ENCODE data around the gene IL21R.

The IL21R gene

DNA sequence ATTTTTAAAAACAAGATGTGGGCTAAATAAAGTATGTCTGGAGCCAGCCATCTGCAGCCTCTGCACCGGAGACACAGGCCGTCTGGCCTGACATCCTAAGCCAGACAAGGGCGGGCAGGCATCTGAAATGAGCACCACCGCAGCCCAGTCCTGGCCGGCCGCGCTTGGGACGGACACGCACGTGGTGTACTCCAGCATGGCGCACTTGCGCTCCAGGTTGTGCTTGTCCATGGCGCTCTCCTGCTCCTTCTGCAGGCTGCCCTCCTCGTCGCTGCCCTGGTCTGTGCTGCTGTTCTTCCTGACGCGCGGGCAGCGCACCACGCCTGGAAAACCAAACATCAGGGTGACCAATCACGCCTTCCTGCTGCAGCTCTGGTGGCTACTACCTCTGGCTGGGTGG, 87.4 kb downstream of the IL21R start:
- no peak for DNase-seq (ENCODE audit: low read depth)

DNA sequence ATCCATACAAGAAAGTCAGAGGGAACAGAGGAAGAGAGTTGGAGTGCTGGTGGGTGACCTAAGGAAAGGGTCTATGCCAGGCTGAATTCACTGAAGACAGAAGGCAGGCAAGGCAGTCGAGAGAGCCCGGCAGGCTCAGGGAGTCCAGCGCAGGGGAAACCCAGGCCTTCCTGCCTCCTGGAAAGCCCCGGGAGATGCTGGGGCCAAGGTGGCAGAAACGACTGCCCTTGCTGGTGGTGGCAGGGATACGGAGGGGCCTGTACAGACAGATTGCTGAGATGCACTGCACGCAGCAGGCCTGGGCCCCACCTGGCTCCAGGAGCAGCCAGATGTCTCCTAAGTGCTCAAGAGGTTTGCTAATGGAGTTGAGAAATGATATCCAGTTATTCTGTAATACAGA, 87.9 kb downstream of the IL21R start:
- DNase-seq (ENCODE audit: low read depth) = no peak

DNA sequence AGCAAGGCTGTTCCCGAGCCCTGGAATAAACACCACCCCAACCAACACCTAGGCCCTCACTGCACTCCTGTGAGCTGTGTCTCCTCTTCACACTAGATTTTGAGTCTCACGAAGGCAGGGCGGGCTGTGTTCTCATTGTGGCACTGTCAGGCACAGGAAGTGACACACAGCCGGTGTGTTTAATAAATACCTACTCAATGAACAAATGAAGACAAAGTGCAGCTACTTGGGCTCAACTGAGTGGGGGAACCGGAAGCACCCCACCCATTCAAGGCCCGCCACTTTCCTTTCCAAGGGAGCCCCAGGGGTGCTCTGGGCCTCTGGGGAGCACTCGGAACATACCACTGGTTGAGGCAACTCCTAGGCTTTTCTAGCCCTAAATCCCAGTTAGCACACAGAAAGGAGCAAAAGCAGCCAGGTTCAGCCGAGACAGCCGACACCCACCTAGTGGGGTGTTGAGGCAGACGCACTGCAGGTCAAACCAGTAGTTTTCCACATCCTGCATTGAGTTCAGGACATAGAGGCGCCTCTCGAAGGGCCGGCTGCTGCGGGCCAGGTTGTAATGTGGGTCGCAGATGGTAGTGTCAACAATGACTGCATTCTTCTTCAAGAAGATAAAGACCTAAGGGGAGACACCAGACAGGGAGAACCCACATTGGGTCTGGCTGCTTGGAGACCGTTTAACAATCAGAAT, 90.1 kb downstream of the IL21R start:
- DNase-seq (ENCODE audit: low read depth) = no peak

DNA sequence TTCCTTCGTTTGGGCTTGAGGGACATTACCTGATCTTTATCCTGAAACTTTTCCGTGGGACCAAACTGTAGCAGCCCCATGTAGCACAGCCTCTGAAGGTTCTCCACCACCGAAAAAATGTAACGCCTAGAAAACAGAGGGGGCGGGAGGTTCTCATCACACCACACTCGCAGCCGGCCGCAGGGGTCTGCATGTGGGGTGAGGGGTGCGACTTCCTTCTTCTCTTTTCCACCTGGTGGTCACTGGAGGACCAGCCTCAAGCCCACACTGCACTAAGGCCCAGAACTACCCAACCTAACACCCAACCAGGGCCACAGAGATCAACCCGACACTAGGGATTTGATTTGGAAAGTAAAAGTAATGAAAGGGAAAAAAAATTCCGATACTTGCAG, 90.6 kb downstream of the IL21R start:
- no peak for DNase-seq (ENCODE audit: low read depth)

DNA sequence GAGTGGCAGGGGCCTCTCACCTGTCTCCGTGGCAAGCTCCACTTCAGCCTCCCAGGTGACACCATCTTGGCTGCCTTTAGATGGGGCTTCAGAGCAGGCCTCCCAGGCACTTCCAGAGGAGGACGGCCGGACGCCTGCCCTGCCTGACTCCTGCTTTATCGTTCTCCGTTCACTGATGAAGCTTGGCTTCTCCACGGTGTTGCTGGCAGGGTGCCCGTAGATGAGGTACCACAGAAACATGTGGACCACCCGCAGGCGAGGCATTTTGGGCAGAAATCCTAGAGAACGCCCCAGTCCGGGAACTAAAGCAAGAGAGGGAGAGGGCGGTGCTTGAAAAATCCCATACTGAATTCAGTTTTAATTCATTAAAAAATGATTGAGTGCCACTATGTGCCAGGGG, 93.2 kb downstream of the IL21R start:
- DNase-seq (ENCODE audit: low read depth) = no peak

DNA sequence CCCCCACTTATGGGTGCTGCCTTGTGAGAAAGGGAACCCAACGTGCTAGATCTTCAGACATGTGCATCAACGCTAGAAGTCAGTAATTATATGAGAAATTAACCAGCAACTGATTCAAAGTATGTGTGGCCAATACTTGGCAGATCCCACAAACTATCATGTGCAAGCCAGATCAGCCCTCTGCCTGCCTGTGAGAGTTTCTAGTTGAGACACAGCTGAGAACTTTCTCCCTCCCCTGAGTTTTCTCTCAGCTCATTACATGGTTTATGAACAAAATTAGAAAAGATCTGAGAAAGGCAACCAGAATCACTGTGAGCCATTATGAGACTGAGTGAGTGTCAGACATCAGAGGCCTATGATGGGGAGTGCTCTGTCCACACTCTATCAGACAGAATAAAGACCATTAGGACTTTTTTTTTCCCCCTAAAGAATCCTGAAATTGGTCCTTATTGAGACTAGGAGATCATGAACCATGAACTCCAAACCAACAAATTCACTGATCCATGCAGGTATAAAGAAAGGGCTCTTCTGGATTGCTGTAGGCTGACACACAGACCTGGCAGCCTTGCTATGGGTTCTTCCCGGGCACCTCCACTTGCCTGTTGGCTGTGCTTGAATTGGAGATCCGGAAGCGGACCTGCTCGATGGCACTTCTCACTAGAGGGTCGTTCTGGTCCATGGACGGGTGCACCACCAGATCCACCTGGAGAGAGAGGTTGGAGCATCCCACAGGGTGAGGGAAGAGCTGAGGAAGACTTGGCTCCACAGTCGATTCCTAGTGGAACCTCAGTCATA, 96.3 kb downstream of the IL21R start:
- DNase-seq (ENCODE audit: low read depth) = no peak

DNA sequence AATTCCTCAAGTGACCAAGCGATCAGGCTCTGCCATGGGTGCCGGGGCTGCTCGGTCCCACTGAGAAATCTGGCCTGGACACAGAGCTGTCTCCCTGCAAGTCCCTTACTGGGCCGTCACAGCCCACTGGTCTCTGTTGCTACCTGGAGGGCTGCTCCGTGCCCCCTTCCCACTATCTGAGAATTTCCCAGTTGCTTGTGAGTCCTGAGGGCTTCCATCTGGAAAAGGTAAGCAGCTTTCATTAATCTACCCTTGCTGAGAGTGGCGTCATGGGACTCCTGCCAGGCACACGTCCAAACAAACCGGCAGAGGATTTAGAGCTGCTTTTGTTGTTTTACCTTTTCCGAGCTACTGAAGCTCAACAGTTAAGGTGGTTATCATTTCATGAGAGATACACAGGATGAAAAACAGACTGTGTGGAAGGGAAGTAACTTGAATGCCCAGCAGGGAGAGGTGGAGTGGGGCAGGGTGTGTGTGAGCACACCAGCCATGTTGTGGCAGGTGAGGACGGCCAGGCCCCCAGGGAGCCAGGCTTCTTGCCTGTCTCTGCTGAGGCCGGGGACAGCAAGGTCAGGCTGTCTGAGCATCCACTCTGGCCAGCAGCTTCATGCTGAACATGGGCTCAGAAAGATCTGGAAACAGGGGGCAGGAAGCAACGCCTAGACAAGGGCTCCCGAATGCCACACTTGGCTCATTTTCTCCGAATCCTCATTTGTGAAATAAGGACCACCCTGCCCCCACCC, 97.1 kb downstream of the IL21R start:
- DNase-seq (ENCODE audit: low read depth) = no peak

DNA sequence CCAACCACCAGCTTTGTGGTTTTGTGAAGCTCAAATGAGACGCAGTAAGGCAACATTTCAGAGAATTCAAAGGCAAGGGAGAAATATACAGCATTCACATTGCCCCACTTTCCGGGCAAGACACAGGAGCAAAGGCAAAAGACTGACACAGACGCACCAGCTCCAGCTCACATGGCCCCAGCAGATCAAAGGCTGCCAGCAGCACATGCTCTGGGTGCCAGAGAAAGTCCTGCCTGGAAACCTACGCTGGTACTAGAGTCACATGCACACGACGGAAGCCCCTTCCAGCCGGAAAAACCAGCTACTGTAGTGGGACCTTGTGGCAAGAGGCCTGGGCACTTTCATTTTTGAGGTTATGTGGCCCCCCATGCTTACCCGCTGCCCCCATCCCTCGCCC, 97.7 kb downstream of the IL21R start:
- DNase-seq (ENCODE audit: low read depth) = no peak

DNA sequence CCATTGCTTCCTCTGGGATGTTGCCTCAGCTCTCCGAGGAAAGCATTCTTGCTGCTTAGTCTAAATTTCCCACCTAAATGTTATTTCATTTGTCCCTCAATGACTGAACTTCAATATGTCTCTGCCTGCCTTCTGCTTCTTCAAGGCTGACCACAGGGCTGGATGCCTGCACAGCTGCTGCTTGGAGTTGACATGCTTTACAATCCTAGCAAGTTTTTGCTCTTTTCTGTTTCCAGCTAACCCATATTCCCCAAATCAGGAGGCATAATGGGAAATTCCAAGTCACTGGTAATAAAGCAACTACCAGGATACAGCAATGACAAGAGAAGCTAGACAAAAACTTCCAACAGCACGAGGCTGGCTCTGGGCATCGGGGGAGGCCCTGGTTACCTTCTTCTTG, 98.8 kb downstream of the IL21R start:
- no peak for DNase-seq (ENCODE audit: low read depth)

All from activated T-helper 1 cell treated with Interleukin-2 at 50 U/mL for 16 hours (primary cell).